GM18873 (cell line): Measurements from ENCODE around the gene GABRA5.
"Not testable (repeated sequence)": the region's sequence is repeated elsewhere in the genome, so short reads cannot be mapped to it uniquely, and the experiment has no call there.

Source experiments
- ATAC-seq: cut with Tn5 transposase; IDR thresholded peaks from one replicate; pipeline ENCODE4 v1.9.1; 2021; ENCODE audit warnings: mild to moderate bottlenecking, moderate library complexity, moderate number of reproducible peaks; ENCODE audit not compliant: unreplicated experiment, low FRiP score

GABRA5 gene

DNA sequence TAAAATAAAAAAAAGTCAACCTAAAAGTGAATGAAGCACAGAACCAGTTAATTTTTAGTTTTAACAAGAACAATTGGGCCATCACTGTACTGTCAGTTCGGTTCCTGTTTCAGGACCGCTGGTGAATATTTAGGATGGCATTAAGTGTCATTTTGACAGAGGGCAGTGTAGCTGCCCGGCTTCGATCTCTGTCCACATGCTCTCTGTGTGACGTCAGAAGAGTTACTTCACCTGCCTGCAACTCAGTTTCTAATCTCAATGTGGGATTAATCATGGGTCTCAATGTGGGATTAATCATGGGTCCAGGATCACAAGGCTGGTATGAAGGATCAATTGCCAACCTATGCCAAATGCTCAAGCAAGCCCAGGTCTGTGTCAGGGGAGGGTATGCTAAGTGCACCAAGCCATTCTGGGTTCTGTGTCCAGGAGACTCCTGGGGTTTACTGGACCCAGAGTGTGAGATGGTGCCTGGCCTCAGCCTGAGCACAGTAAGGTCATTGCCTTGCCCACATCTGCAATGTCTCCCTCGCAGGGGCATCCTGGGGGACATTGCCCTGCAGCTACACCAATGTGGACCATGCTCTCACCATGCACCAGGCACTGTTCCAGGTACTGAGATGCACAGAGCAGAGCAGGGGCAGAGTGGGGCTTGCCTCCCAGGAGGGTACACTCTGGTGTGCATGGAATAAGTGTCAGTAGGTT, 8.1 kb downstream of the GABRA5 start:
- ATAC-seq: no peak

GRCh38 chr15:26875476-26875850, 8.6 kb downstream of the GABRA5 start:
- ATAC-seq: no peak

DNA sequence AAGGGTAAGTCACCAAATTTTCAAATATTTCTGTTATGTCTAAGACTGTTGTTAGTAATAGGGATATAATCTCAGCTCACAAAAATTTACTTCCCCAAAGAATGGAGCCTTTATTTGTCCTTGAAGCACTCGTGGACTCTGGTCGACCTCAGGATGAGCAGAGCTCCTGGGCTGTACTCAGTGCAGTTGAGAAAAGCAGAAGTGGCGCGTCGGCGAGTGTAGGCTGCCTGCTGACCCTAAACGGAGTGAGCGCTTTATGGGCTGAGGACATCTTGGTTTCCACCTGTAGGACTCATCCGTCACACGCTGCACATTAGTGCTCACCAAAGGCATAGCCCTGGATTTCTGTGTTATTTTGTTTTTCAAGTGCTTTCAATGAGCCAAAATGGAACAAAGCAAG, 11.0 kb downstream of the GABRA5 start:
- no peak for ATAC-seq

DNA sequence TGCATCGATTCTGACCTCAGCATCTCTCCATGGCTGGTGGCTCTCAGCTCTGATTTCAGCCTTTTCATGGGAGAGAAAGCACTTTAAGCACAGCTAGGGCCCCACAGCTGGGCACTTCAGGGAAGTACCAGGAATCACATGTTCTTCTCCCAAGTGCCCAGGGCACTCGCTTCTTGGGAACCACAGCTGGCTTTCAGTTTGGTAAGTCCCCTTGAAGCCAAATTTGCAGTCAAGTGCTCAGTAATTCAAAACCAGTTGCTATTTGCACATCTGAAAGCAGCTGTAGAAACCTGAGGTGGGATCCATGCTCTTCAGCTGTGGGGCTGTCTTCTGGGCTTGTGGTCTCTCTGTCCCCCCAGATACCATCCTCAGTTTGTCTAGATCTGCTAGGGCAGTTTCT, 12.8 kb downstream of the GABRA5 start:
- ATAC-seq: no peak

GRCh38 chr15:26882112-26882511, 15.2 kb downstream of the GABRA5 start:
- no peak for ATAC-seq

GRCh38 chr15:26882616-26883365, 15.9 kb downstream of the GABRA5 start:
- no peak for ATAC-seq

GRCh38 chr15:26883466-26883865, 16.6 kb downstream of the GABRA5 start:
- ATAC-seq: no peak

- ATAC-seq: no peak
Measured at GRCh38 chr15:26886566-26886965, 19.7 kb downstream of the GABRA5 start.

DNA sequence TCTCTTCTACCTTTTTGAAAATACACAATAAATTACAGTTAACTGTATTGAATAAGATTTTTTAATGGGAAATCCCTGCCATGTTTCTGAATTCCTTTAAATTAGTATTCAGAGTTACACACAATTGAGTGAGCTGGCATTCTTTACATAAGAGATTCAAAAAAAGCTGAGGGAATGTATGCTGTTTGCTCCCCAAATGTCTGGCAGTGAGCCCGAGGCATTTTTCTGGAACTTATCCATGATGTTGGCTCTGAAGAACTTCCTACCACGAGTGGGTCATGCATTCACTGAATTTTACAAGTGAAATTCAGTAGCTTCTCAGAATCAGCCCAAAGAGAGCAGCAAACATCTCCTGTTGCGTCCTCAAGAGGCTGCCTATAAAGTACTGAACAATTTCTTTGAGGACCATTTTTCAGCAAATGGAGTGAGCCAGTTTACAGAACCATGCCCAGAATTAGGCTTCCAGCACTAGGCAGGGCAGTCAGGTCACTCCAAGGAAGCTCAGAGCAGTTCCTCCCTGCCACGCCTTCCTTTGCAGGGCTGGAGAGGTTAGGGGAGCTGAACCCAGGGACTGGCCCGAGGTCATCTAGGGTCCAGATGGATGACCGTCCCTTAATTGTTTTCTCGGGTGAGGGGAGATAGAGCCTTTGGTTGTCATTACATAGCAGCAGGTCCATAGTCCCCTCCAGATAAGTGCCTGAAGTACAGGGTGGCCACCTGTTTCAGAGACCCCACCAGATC, 21.2 kb downstream of the GABRA5 start:
- ATAC-seq: no peak

DNA sequence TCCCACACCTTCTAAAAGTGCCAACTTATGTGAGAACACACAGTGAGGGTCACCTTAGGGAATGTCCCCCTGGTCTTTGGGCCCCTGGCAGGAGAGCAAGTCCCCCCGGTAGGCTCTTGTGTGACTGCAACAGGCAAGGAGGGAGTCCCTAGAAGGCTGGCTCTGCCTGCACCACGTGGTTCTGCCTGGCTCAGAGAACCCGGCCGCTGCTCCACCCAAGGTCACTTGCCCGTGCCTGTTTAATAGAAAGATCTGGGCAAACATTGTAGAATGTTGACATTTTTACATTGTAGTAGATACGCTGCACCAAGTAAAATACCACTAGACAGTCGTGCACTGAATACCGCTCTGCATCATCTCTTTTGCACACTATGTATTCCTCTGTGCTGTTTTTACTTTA, 21.9 kb downstream of the GABRA5 start:
- ATAC-seq: no peak

GRCh38 chr15:26889298-26889898, 22.5 kb downstream of the GABRA5 start:
- ATAC-seq: no peak

GRCh38 chr15:26890451-26890850, 23.6 kb downstream of the GABRA5 start:
- ATAC-seq: no peak

DNA sequence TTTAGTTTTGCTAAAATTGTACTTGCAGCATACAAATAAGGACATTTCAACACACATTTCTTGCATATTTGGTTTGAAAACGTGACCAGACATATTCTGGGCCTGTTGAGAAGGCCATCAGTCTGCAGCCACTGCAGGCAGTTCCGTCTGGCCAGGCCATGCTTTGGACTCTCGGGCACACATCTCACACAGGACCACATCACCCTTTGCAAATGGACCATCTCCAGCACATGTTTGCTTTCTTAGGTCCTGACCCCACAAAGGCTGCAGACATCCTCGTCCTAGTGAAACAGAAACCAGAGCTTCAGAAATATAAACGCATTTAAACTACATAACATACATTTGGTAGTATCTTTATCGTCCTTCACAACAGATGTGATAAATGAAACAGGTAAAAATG, 24.1 kb downstream of the GABRA5 start:
- no peak for ATAC-seq

GRCh38 chr15:26891448-26892181, 24.8 kb downstream of the GABRA5 start:
- ATAC-seq: no peak

DNA sequence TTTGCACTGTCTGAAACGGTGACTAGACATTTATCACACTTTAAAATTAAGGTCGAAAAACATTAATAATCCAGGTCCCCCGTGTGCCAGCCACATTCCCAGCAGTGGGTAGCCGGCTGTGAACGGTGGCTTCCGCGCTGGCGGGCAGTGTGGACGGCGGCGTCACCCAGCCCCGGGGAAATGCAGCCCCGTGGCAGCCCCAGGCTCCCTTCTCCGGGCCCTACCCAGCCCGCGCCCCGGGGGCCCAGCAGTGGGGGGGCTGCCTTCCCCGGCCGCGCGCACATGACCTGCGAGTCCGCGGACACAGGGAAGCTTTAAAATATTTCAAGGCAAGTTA, 25.3 kb downstream of the GABRA5 start:
- ATAC-seq: no peak

GRCh38 chr15:26892678-26893077, 25.8 kb downstream of the GABRA5 start:
- ATAC-seq: no peak

GRCh38 chr15:26893351-26894065, 26.6 kb downstream of the GABRA5 start:
- no peak for ATAC-seq

DNA sequence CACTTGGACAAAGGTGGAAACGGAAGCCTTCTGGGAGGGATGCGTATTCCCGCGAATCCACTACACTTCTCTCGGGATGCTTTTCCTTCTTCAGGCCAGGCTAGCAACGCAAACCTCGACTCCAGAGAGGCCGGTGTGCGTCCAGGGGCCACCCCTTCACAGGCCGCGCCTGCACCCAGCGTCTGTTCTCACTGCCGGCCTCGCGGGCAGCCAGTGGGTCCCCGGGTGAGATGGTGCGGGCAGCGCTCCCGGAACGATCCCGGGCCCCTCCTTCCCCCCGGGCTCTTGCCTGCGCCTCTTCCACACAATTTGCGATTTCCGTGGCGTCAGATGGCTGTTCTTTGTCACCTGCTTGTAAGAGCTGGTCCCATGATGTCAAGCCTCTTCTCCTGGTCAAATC, 27.3 kb downstream of the GABRA5 start:
- no peak for ATAC-seq

GRCh38 chr15:26895346-26895745, 28.5 kb downstream of the GABRA5 start:
- not testable (repeated sequence) for ATAC-seq

GRCh38 chr15:26899658-26900057, 32.8 kb downstream of the GABRA5 start:
- ATAC-seq: no peak
